K562 (cell line): ENCODE results near the gene L3HYPDH. TPM values are rescaled to one million over a fixed set of nuclear protein-coding genes. Genes with fewer than 3 reads are reported as not detected.

ENCODE experiments used
- ARID2 ChIP-seq: fragments of 450-650 bp; IDR thresholded peaks from 2 replicates; pipeline ENCODE4 v1.6.1; 2017; ENCODE audit warnings: antibody characterized with exemption, mild to moderate bottlenecking
- BHLHE40 ChIP-seq: IDR thresholded peaks from 2 replicates; pipeline ENCODE4 v1.6.1; 2011; ENCODE audit warnings: low read length, improper control_type of control experiment
- CBFA2T3 ChIP-seq: fragments of 450-650 bp; IDR thresholded peaks from 2 replicates; pipeline ENCODE4 v1.6.1; 2017
- CHCHD3 ChIP-seq: fragments of 250-450 bp; sonication (Bioruptor Pico); IDR thresholded peaks from 2 replicates; pipeline ENCODE4 v2.1.2; 2022; ENCODE audit warnings: mild to moderate bottlenecking
- ILK ChIP-seq: fragments of 450-650 bp; IDR thresholded peaks from 2 replicates; pipeline ENCODE4 v1.6.1; 2016; ENCODE audit warnings: missing genetic modification characterization, low read depth, mild to moderate bottlenecking, missing compliant biosample characterization, moderate library complexity, borderline replicate concordance
- KLF16 ChIP-seq: IDR thresholded peaks from 2 replicates; pipeline ENCODE4 v1.6.1; 2016; ENCODE audit warnings: antibody characterized with exemption
- MEF2A ChIP-seq: IDR thresholded peaks from 2 replicates; pipeline ENCODE4 v1.6.1; 2011; ENCODE audit warnings: low read depth, mild to moderate bottlenecking, low read length, moderate library complexity; ENCODE audit not compliant: control insufficient read depth
- MYNN ChIP-seq, 2 experiments: sonication (generic); formaldehyde crosslinking in 1 of 2; IDR thresholded peaks; 2 replicates each; pipeline versions ENCODE4 v1.5.0 to v1.6.1; 2016 to 2020; ENCODE audit warnings: antibody characterized with exemption in 1 of 2, missing genetic modification reagents in 1 of 2
- NFE2L1 ChIP-seq: fragments of 450-650 bp; IDR thresholded peaks from 2 replicates; pipeline ENCODE4 v1.6.1; 2016; ENCODE audit warnings: missing genetic modification characterization, low read depth, mild to moderate bottlenecking, missing compliant biosample characterization, moderate library complexity, borderline replicate concordance
- PATZ1 ChIP-seq: fragments of 250-450 bp; sonication (Bioruptor Pico); IDR thresholded peaks from 2 replicates; pipeline ENCODE4 v1.5.0; 2020; ENCODE audit warnings: mild to moderate bottlenecking, borderline replicate concordance
- RBM25 ChIP-seq: fragments of 200-400 bp; formaldehyde crosslinking; IDR thresholded peaks from 2 replicates; pipeline ENCODE4 v1.6.1; 2018; ENCODE audit warnings: low read length, low read depth, moderate library complexity; ENCODE audit not compliant: severe bottlenecking
- SIN3A ChIP-seq, 2 experiments: fragments of 150-350 bp in 1 of 2; IDR thresholded peaks; 2 replicates each; pipeline ENCODE4 v1.6.1; 2011 to 2016; ENCODE audit warnings: borderline replicate concordance in 2 of 2, low read depth in 2 of 2, low read length in 2 of 2, mild to moderate bottlenecking in 2 of 2, moderate library complexity in 2 of 2; ENCODE audit not compliant: control insufficient read depth in 1 of 2
- TBL1XR1 ChIP-seq, 2 experiments: IDR thresholded peaks; 2 replicates each; pipeline ENCODE4 v1.6.1; 2012; ENCODE audit warnings: improper control_type of control experiment in 2 of 2, low read length in 2 of 2, mild to moderate bottlenecking in 1 of 2
- ZFPM2 ChIP-seq: fragments of 250-450 bp; sonication (Bioruptor Pico); IDR thresholded peaks from 2 replicates; pipeline ENCODE4 v1.5.1; 2022; ENCODE audit warnings: mild to moderate bottlenecking
- ZNF318 ChIP-seq, 2 experiments: fragments of 450-650 bp; IDR thresholded peaks; 2 replicates each; pipeline ENCODE4 v1.6.1; 2016; ENCODE audit warnings: mild to moderate bottlenecking in 2 of 2, borderline replicate concordance in 1 of 2, low read depth in 1 of 2, moderate library complexity in 1 of 2
- ZNF41 ChIP-seq: fragments of 250-450 bp; sonication (Bioruptor Pico); conservative IDR thresholded peaks from 2 replicates; pipeline ENCODE4 v1.4.0; 2020; ENCODE audit warnings: mild to moderate bottlenecking
- ZSCAN29 ChIP-seq: fragments of 450-650 bp; IDR thresholded peaks from 2 replicates; pipeline ENCODE4 v1.6.1; 2017
- polyA plus RNA-seq, 8 experiments: library from polyadenylated mRNA; depleted of rRNA in 4 of 8; stranded (reverse) in 5 of 8; unstranded in 3 of 8; fragments of >200 nt; fragmentation: Nextera tagmentation in 2 of 8; fragmentation: Illumina TruSeq in 1 of 8; extraction: Ambion mirVana in 2 of 8; extraction: Trizol in 1 of 8; gene quantifications; 2 replicates each; pipeline versions ENCODE4 v1.2.1 to v1.2.3, GENCODE V29; 2011 to 2014; ENCODE audit warnings: inconsistent platforms in 1 of 8, missing spikeins in 1 of 8
- total RNA-seq, 7 experiments: library from RNA; depleted of rRNA in 6 of 7; stranded (reverse); fragments of >200 nt in 6 of 7; fragmentation: Illumina TruSeq in 2 of 7; extraction: Trizol in 2 of 7; gene quantifications; 2 replicates each; pipeline versions ENCODE4 v1.2.1 to v1.2.3, GENCODE V29; 2011 to 2021; ENCODE audit warnings: low replicate concordance in 1 of 7

Gene L3HYPDH
- total and polyA plus RNA-seq, 9 of the 15 experiments (the other 6 are each of a cell fraction or from before 2014, with no cell fraction given): 12.8 to 36.5 (median 19.3) TPM

DNA sequence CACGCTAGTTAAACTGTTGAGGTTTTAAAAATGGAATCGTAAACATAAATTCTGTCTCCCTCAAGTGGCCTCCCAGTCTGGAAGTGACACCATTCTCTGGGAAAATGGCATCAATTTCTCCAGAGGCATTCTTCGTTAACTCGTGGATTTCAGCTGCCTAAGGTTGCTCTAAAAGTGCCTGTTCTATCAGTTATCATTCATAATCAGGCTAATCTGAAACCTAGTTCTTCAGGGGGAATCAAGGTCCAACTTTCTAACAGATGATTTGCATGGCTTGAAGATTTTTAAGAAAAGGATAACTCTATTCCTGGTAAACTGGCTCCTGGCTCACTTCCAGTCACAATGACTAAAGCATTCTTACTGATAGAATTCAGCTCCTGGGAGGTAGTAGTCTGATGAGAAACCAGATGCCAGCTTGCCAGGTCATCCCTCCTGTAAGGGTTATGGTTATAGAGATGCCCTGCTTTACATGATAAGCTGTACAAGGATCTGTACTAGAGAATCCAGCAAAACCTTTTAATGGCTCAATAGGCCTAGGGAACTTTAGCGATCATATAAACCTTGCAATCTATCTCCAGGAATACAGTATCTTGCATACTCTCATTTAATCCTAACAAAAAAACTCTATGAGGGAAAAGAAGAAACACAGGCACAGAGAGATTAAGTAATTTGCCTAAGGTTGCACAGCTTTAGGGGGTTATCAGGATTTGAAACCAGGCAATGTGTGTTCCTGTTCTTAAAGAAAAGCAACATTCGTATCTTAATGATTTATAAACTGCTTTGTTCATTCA, 1.5 kb downstream of the L3HYPDH start (continued):
- TF ChIP-seq PATZ1 (CRISPR knock-in tag) (no peak), BHLHE40 (no peak), RBM25 (peak; percentile 88), MYNN (IDR thresholded peaks at IDR 0.05) (no peak), MYNN (CRISPR knock-in tag; IDR thresholded peaks at IDR 0.05) (no peak), ARID2 (no peak), KLF16 (no peak), ZNF41 (no peak), MEF2A (no peak), ILK (tag) (no peak), ZFPM2 (no peak), CBFA2T3 (peak; percentile 8; the same call in 1 of the 2 replicates), ZNF318 (IDR thresholded peaks at IDR 0.05; ENCODE audit: borderline replicate concordance in 1 of 2, low read depth in 1 of 2) (no peak), NFE2L1 (no peak), CHCHD3 (CRISPR knock-in tag) (no peak), SIN3A (IDR thresholded peaks at IDR 0.05; ENCODE audit: borderline replicate concordance in 2 of 2, control insufficient read depth in 1 of 2, low read depth in 2 of 2, low read length in 2 of 2) (no peak), TBL1XR1 (IDR thresholded peaks at IDR 0.05; ENCODE audit: low read length in 2 of 2) (no peak), ZSCAN29 (no peak)
